ENCODE results near the gene TACC2. TPM values are rescaled to one million over a fixed set of nuclear protein-coding genes. Genes with fewer than 3 reads are reported as not detected.

The TACC2 gene
- total and polyA plus RNA-seq, 2 experiments from 2014 or later = 4.3 to 16.7 TPM

GRCh38 chr10:122117475-122117874 is 128.5 kb downstream of the TACC2 start:
- Histone ChIP-seq H3K79me2 (ENCODE audit: insufficient read depth) (peaks cover 72% of the 10 kb centered on the region), H3K27ac (no peak overlapping the region)
- in situ Hi-C loops (cut with MboI) = no loop called here

GRCh38 chr10:122120008-122120744 is 131.2 kb downstream of the TACC2 start:
- TF ChIP-seq EZH2 (IDR thresholded peaks at IDR 0.05; ENCODE audit: insufficient read depth, poor library complexity, severe bottlenecking) = no peak
- no peak for DNase-seq
- no peak overlapping the region for H3K9ac ChIP-seq
- H3K9me3 ChIP-seq (ENCODE audit: low read depth) = no peaks in the 10 kb centered on the region
- H4K20me1 ChIP-seq (ENCODE audit: insufficient read depth) = no peaks in the 10 kb centered on the region
- H3K27me3 ChIP-seq (replicated peaks; ENCODE audit: insufficient read depth) = no peaks in the 10 kb centered on the region
- H3K27ac ChIP-seq = no peak overlapping the region
- H3K4me1 ChIP-seq (ENCODE audit: insufficient read depth) = no peaks in the 10 kb centered on the region
- no peak overlapping the region for H2AFZ ChIP-seq
- no peak overlapping the region for H3K4me3 ChIP-seq
- H3F3A ChIP-seq (ENCODE audit: insufficient read depth) = no peaks in the 10 kb centered on the region
- in situ Hi-C loops (cut with MboI) = no loop called here
- peaks cover 76% of the 10 kb centered on the region for H3K79me2 ChIP-seq (ENCODE audit: insufficient read depth)
- 89 to 93% methylated on average over 19 to 22 of the region's 22 CpGs for WGBS, 2 experiments (ENCODE audit: low coverage in 1 of 2, low lambda C conversion rate in 2 of 2, missing lambda C conversion rate in 2 of 2)
- H3K4me2 ChIP-seq (ENCODE audit: unreplicated experiment) = no peak overlapping the region
- no peaks in the 10 kb centered on the region for H3K36me3 ChIP-seq (ENCODE audit: low read depth)
- H3K9me2 ChIP-seq (ENCODE audit: insufficient read depth) = no peaks in the 10 kb centered on the region

More at GRCh38 chr10:122117475-122117874, 128.5 kb downstream of the TACC2 start:
- H3K9me2 ChIP-seq (ENCODE audit: insufficient read depth) = no peaks in the 10 kb centered on the region
- no peaks in the 10 kb centered on the region for H3K36me3 ChIP-seq (ENCODE audit: low read depth)
- H3K4me2 ChIP-seq (ENCODE audit: unreplicated experiment) = no peak overlapping the region
- peaks cover 13% of the 10 kb centered on the region; the same call in 1 of the 2 replicates for H3K4me1 ChIP-seq (ENCODE audit: insufficient read depth)
- no peaks in the 10 kb centered on the region for H3K27me3 ChIP-seq (replicated peaks; ENCODE audit: insufficient read depth)
- H3K9ac ChIP-seq = no peak overlapping the region
- 97 to 99% methylated on average over 4 of the region's 4 CpGs for WGBS, 2 experiments (ENCODE audit: low coverage in 1 of 2, low lambda C conversion rate in 2 of 2, missing lambda C conversion rate in 2 of 2)
- H2AFZ ChIP-seq = no peak overlapping the region
- no peaks in the 10 kb centered on the region for H3K9me3 ChIP-seq (ENCODE audit: low read depth)
- TF ChIP-seq EZH2phosphoT487 (IDR thresholded peaks at IDR 0.05; ENCODE audit: insufficient read depth, low read depth) = no peak
- no peak for TF ChIP-seq EZH2 (IDR thresholded peaks at IDR 0.05; ENCODE audit: insufficient read depth, poor library complexity, severe bottlenecking)
- H3F3A ChIP-seq (ENCODE audit: insufficient read depth) = no peaks in the 10 kb centered on the region
- DNase-seq = no peak
- H4K20me1 ChIP-seq (ENCODE audit: insufficient read depth) = no peaks in the 10 kb centered on the region
- H3K4me3 ChIP-seq = no peak overlapping the region

DNA sequence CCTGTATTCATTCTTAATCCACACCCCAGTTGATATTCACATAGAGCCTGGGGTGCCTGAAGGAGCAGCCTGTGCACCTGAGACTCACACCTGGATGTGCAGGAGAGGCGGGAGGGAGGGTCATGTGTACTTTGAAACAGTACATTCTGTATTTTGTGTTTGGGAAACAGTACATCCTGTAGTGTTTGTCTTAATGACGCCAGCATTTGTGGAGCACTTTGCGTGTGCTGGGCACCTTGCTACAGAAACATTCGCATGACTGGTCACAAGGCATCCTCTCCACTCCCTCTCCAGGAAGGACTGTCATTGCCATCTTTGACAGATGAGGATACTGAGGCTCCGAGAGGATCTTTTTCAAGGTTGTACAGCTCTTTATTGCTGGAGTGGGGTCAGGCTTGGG is 132.1 kb downstream of the TACC2 start:
- Histone ChIP-seq H3K27me3 (replicated peaks; ENCODE audit: insufficient read depth) (no peaks in the 10 kb centered on the region), H4K20me1 (ENCODE audit: insufficient read depth) (no peaks in the 10 kb centered on the region), H3K79me2 (ENCODE audit: insufficient read depth) (peaks cover 67% of the 10 kb centered on the region), H3F3A (ENCODE audit: insufficient read depth) (no peaks in the 10 kb centered on the region), H3K4me1 (ENCODE audit: insufficient read depth) (no peaks in the 10 kb centered on the region), H3K36me3 (ENCODE audit: low read depth) (no peaks in the 10 kb centered on the region), H3K4me2 (ENCODE audit: unreplicated experiment) (no peak overlapping the region), H3K9me2 (ENCODE audit: insufficient read depth) (no peaks in the 10 kb centered on the region), H3K4me3 (no peak overlapping the region), H3K9ac (no peak overlapping the region), H2AFZ (no peak overlapping the region), H3K27ac (no peak overlapping the region), H3K9me3 (ENCODE audit: low read depth) (no peaks in the 10 kb centered on the region)
- in situ Hi-C loops (cut with MboI) = no loop called here
- 91 to 93% methylated on average over 5 of the region's 5 CpGs for WGBS, 2 experiments (ENCODE audit: low coverage in 1 of 2, low lambda C conversion rate in 2 of 2, missing lambda C conversion rate in 2 of 2)
- no peak for DNase-seq
- TF ChIP-seq EZH2phosphoT487 (IDR thresholded peaks at IDR 0.05; ENCODE audit: insufficient read depth, low read depth) = no peak
- TF ChIP-seq EZH2 (IDR thresholded peaks at IDR 0.05; ENCODE audit: insufficient read depth, poor library complexity, severe bottlenecking) = no peak

DNA sequence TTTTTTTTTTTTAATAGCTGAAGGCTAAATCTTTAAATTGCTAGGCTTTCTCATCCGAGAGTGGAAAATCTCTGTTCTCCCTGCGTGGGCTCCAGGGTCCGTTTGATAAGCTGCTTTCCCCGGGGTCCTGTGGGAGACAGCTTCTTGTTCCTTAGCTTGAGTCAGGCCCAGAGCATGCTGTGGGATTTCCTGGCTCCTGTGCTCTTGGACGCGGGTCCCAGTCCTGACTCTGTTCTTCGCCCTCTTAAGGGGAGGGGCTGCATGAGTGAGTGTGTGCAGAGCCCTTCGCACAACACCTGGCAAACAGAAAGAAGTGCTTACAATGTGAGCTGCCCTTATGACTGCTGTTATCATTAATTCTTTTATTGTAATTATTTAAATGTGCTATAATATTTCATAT is 133.5 kb downstream of the TACC2 start:
- Histone ChIP-seq H3K27ac (no peak overlapping the region), H3K9ac (no peak overlapping the region), H3K4me1 (ENCODE audit: insufficient read depth) (peaks cover 5% of the 10 kb centered on the region), H4K20me1 (ENCODE audit: insufficient read depth) (no peaks in the 10 kb centered on the region), H3F3A (ENCODE audit: insufficient read depth) (peaks cover 12% of the 10 kb centered on the region), H3K27me3 (replicated peaks; ENCODE audit: insufficient read depth) (no peaks in the 10 kb centered on the region), H2AFZ (no peak overlapping the region), H3K4me2 (ENCODE audit: unreplicated experiment) (no peak overlapping the region), H3K79me2 (ENCODE audit: insufficient read depth) (peaks cover 53% of the 10 kb centered on the region), H3K4me3 (no peak overlapping the region), H3K36me3 (ENCODE audit: low read depth) (no peaks in the 10 kb centered on the region), H3K9me2 (ENCODE audit: insufficient read depth) (no peaks in the 10 kb centered on the region), H3K9me3 (ENCODE audit: low read depth) (no peaks in the 10 kb centered on the region)
- no peak for TF ChIP-seq EZH2 (IDR thresholded peaks at IDR 0.05; ENCODE audit: insufficient read depth, poor library complexity, severe bottlenecking)
- TF ChIP-seq EZH2phosphoT487 (IDR thresholded peaks at IDR 0.05; ENCODE audit: insufficient read depth, low read depth) = no peak
- no peak for DNase-seq
- 82 to 83% methylated on average over 8 of the region's 8 CpGs for whole genome bisulfite sequencing, 2 experiments (ENCODE audit: low coverage in 1 of 2, low lambda C conversion rate in 2 of 2, missing lambda C conversion rate in 2 of 2)
- in situ Hi-C loops (cut with MboI) = no loop called here
